K562 (cell line): ENCODE measurements around the gene NMT1. TPM values are rescaled to one million over a fixed set of nuclear protein-coding genes. Genes with fewer than 3 reads are reported as not detected.

Source experiments
- ATAC-seq: fragments of 200-7000 bp; cut with Tn5 transposase; 3 replicates; pipeline ENCODE4 v1.9.1; 2020; ENCODE audit warnings: moderate library complexity
- BruUV-seq: library from RNA; stranded (reverse); fragments of 400-500 nt; replicated peaks from 2 replicates; lab custom pipeline; 2021; lab: Mats Ljungman, UMichigan
- CTCF ChIA-PET: fragments of 300-600 bp; formaldehyde crosslinking; extraction: SDS; loops from one replicate; lab custom pipeline; 2021; ENCODE audit warnings: low intra/inter-chr PET ratio; lab: Yijun Ruan, JAX
- POLR2A ChIA-PET: fragments of 300-600, 350-650 bp; sonication (Branson Sonifier 250); formaldehyde crosslinking; extraction: SDS; loops from one replicate; lab custom pipeline; 2021; ENCODE audit warnings: antibody characterized with exemption, inconsistent platforms; lab: Yijun Ruan, JAX
- DNase-seq, 4 experiments: peaks; one replicate each; pipeline versions ENCODE4 v3.0.0 to v3.0.0-alpha.2; 2011 to 2018; ENCODE audit warnings: low spot score in 3 of 4, mixed read lengths in 3 of 4; ENCODE audit errors: extremely low read depth in 1 of 4
- FAIRE-seq: peaks from 2 replicates; lab custom pipeline; 2011; peaks lifted over from hg19 to GRCh38; lab: Jason Lieb, UNC
- H2AFZ ChIP-seq: 2 replicates; pipeline ENCODE4 v1.6.0; 2011; ENCODE audit warnings: low read depth, low read length, control low read depth, inconsistent platforms
- H3K27ac ChIP-seq: fragments of 200-600 bp; 3 replicates; pipeline ENCODE4 v1.8.0; 2011; ENCODE audit warnings: low read depth, mild to moderate bottlenecking, control low read depth, inconsistent platforms, low read length, moderate library complexity, mixed read lengths; ENCODE audit errors: extremely low read depth
- H3K27me3 ChIP-seq, 2 experiments: fragments of 300-600 bp in 1 of 2; 2 replicates in 1 of 2; 3 replicates in 1 of 2; pipeline versions ENCODE4 v1.6.0 to v1.8.0; 2011; ENCODE audit warnings: inconsistent platforms in 2 of 2, low read length in 2 of 2, mild to moderate bottlenecking in 1 of 2, mixed read lengths in 1 of 2, moderate library complexity in 1 of 2; ENCODE audit not compliant: control insufficient read depth in 2 of 2, insufficient read depth in 2 of 2
- H3K36me3 ChIP-seq: fragments of 300-600 bp; 3 replicates; pipeline ENCODE4 v1.8.0; 2011; ENCODE audit warnings: mild to moderate bottlenecking, low read length, inconsistent platforms; ENCODE audit not compliant: control insufficient read depth, insufficient read depth
- H3K4me1 ChIP-seq, 2 experiments: fragments of 200-600 bp in 1 of 2; replicated peaks in 1 of 2; 2 replicates in 1 of 2; 3 replicates in 1 of 2; pipeline versions ENCODE4 v1.5.1 to v1.8.0; 2011; ENCODE audit warnings: inconsistent platforms in 2 of 2, low read length in 2 of 2, mild to moderate bottlenecking in 1 of 2, mixed read lengths in 1 of 2, moderate library complexity in 1 of 2; ENCODE audit not compliant: control insufficient read depth in 2 of 2, insufficient read depth in 2 of 2
- H3K4me2 ChIP-seq: 2 replicates; pipeline ENCODE4 v1.6.1; 2011; ENCODE audit warnings: low read length, control low read depth, inconsistent platforms, mixed read lengths; ENCODE audit not compliant: insufficient read depth
- H3K4me3 ChIP-seq: fragments of 200-600 bp; sonication (generic), shearing (Covaris generic); 2 replicates; pipeline ENCODE4 v1.5.1; 2016; ENCODE audit warnings: control low read depth, inconsistent platforms
- H3K79me2 ChIP-seq: fragments of 200-600 bp; 3 replicates; pipeline ENCODE4 v1.8.0; 2011; ENCODE audit warnings: low read length, inconsistent platforms; ENCODE audit not compliant: control insufficient read depth, insufficient read depth
- H3K9ac ChIP-seq, 2 experiments: 2 replicates each; pipeline versions ENCODE4 v1.6.0 to v1.6.1; 2011; ENCODE audit warnings: low read depth in 2 of 2, low read length in 2 of 2, control low read depth in 1 of 2, inconsistent platforms in 1 of 2, mild to moderate bottlenecking in 1 of 2, mixed read lengths in 1 of 2; ENCODE audit not compliant: insufficient read depth in 1 of 2
- H3K9me1 ChIP-seq: one replicate; pipeline ENCODE4 v1.6.0; 2011; ENCODE audit warnings: inconsistent platforms, mild to moderate bottlenecking, low read length, moderate library complexity; ENCODE audit not compliant: control insufficient read depth, insufficient read depth
- H3K9me3 ChIP-seq: replicated peaks from 2 replicates; pipeline ENCODE4 v1.5.1; 2011; ENCODE audit warnings: low read depth, low read length, inconsistent platforms; ENCODE audit not compliant: control insufficient read depth, insufficient read depth
- H4K20me1 ChIP-seq: replicated peaks from 2 replicates; pipeline ENCODE4 v1.6.1; 2011; ENCODE audit warnings: low read length, inconsistent platforms, mixed read lengths; ENCODE audit not compliant: control insufficient read depth, insufficient read depth
- CHCHD3 ChIP-seq: fragments of 250-450 bp; sonication (Bioruptor Pico); IDR thresholded peaks from 2 replicates; pipeline ENCODE4 v2.1.2; 2022; ENCODE audit warnings: mild to moderate bottlenecking
- ERF ChIP-seq: fragments of 450-650 bp; formaldehyde crosslinking; IDR thresholded peaks from 2 replicates; pipeline ENCODE4 v1.4.0; 2020; ENCODE audit warnings: mild to moderate bottlenecking, mixed read lengths
- ESRRA ChIP-seq: fragments of 450-650 bp; IDR thresholded peaks from 2 replicates; pipeline ENCODE4 v1.6.1; 2014; ENCODE audit warnings: low read depth, mild to moderate bottlenecking, moderate library complexity, borderline replicate concordance
- ETV1 ChIP-seq: fragments of 450-650 bp; conservative IDR thresholded peaks from 2 replicates; pipeline ENCODE4 v1.6.1; 2016; ENCODE audit warnings: missing genetic modification characterization, control low read depth, low read depth, missing compliant biosample characterization
- GMEB1 ChIP-seq: fragments of 250-450 bp; sonication (Bioruptor Pico); IDR thresholded peaks from 2 replicates; pipeline ENCODE4 v1.4.0; 2020; ENCODE audit warnings: mild to moderate bottlenecking
- GTF2B ChIP-seq: IDR thresholded peaks from 2 replicates; pipeline ENCODE4 v1.6.1; 2011; ENCODE audit not compliant: insufficient read length; ENCODE audit errors: extremely low read depth
- HDAC8 ChIP-seq: fragments of 450-650 bp; IDR thresholded peaks from 2 replicates; pipeline ENCODE4 v1.6.1; 2016; ENCODE audit warnings: mild to moderate bottlenecking, missing genetic modification characterization, moderate library complexity, missing compliant biosample characterization
- KDM5B ChIP-seq: fragments of 200-600 bp; sonication (generic); IDR thresholded peaks from 2 replicates; pipeline ENCODE4 v1.6.1; 2012; ENCODE audit warnings: low read depth, mild to moderate bottlenecking, moderate library complexity, low read length, control low read depth, inconsistent platforms; ENCODE audit not compliant: insufficient replicate concordance
- L3MBTL2 ChIP-seq: fragments of 450-650 bp; IDR thresholded peaks from 2 replicates; pipeline ENCODE4 v1.6.1; 2016; ENCODE audit warnings: mild to moderate bottlenecking, moderate library complexity
- MCM3 ChIP-seq: fragments of 450-650 bp; IDR thresholded peaks from 2 replicates; pipeline ENCODE4 v1.6.1; 2016
- POLR2AphosphoS5 ChIP-seq: IDR thresholded peaks from 2 replicates; pipeline ENCODE4 v1.6.1; 2011; ENCODE audit warnings: mild to moderate bottlenecking, low read depth, low read length, moderate library complexity; ENCODE audit not compliant: control insufficient read depth, insufficient read depth
- RB1 ChIP-seq: fragments of 450-650 bp; IDR thresholded peaks from 2 replicates; pipeline ENCODE4 v1.6.1; 2017; ENCODE audit warnings: low read depth, mild to moderate bottlenecking
- RBM17 ChIP-seq: fragments of 200-400 bp; formaldehyde crosslinking; IDR thresholded peaks from 2 replicates; pipeline ENCODE4 v1.6.1; 2017; ENCODE audit warnings: low read depth, mild to moderate bottlenecking, low read length, borderline replicate concordance
- SMAD4 ChIP-seq: fragments of 250-450 bp; sonication (Bioruptor Pico); conservative IDR thresholded peaks from 2 replicates; pipeline ENCODE4 v1.8.0; 2021; ENCODE audit warnings: inconsistent platforms, mild to moderate bottlenecking, moderate library complexity
- TSHZ1 ChIP-seq: fragments of 250-450 bp; sonication (Bioruptor Pico); IDR thresholded peaks from 2 replicates; pipeline ENCODE4 v1.4.0; 2020; ENCODE audit warnings: mild to moderate bottlenecking, moderate library complexity
- ZNF507 ChIP-seq: conservative IDR thresholded peaks from 2 replicates; pipeline ENCODE4 v1.6.1; 2017; ENCODE audit warnings: missing genetic modification characterization, missing compliant biosample characterization
- ZNF696 ChIP-seq: fragments of 250-450 bp; sonication (Bioruptor Pico); conservative IDR thresholded peaks from 2 replicates; pipeline ENCODE4 v1.4.0; 2020; ENCODE audit warnings: mild to moderate bottlenecking, moderate library complexity
- WGBS: fragments of 100-300 bp; shearing (Covaris generic); methylation state at CpG from one replicate; pipeline ENCODE4 v1.1.6; 2016; ENCODE audit warnings: low coverage, mixed read lengths; ENCODE audit not compliant: insufficient coverage; ENCODE audit errors: missing lambda C conversion rate; 5-methylcytosine and 5-hydroxymethylcytosine counted together
- in situ Hi-C: fragments of 300-500 bp; cut with MboI; formaldehyde crosslinking; loops from 4 replicates; pipeline ENCODE4 v1.15.0; 2018; ENCODE audit warnings: inconsistent platforms, mixed read lengths
- intact Hi-C: fragments of 100-400 bp; cut with micrococcal nuclease; formaldehyde crosslinking; loops from 2 replicates; pipeline ENCODE4 v1.14.2; 2022
- polyA plus RNA-seq, 8 experiments: library from polyadenylated mRNA; depleted of rRNA in 4 of 8; stranded (reverse) in 5 of 8; unstranded in 3 of 8; fragments of >200 nt; fragmentation: Nextera tagmentation in 2 of 8; fragmentation: Illumina TruSeq in 1 of 8; extraction: Ambion mirVana in 2 of 8; extraction: Trizol in 1 of 8; gene quantifications; 2 replicates each; pipeline versions ENCODE4 v1.2.1 to v1.2.3, GENCODE V29; 2011 to 2014; ENCODE audit warnings: inconsistent platforms in 1 of 8, missing spikeins in 1 of 8
- total RNA-seq, 7 experiments: library from RNA; depleted of rRNA in 6 of 7; stranded (reverse); fragments of >200 nt in 6 of 7; fragmentation: Illumina TruSeq in 2 of 7; extraction: Trizol in 2 of 7; gene quantifications; 2 replicates each; pipeline versions ENCODE4 v1.2.1 to v1.2.3, GENCODE V29; 2011 to 2021; ENCODE audit warnings: low replicate concordance in 1 of 7

The NMT1 gene
- total and polyA plus RNA-seq, 9 of the 15 experiments (the other 6 are each of a cell fraction or from before 2014, with no cell fraction given), result 86.7 to 569 (median 213) TPM

GRCh38 chr17:45051060-45051719, 9.9 kb upstream of the NMT1 start, which contains the start of gene DCAKD:
TSS of gene DCAKD (minus strand) at chr17:45051632. CDS start at chr17:45034885, 16,747 bp downstream.
- intact Hi-C loops (no loop called here), in situ Hi-C loops (no loop called here)
- H3K4me2 ChIP-seq, result peak within 1 kb of the TSS; percentile 91
- H3K9ac ChIP-seq, result peak within 1 kb of the TSS; percentile 91 to 93
- H3K36me3 ChIP-seq, result peaks cover 15% of the 10 kb centered on the region; the same call in 1 of the 3 replicates
- ChIA-PET POLR2A (interaction anchor here (0.6 to 5.0 kb wide), 8 partner anchors 11 to 101 kb away, joined by 3 to 47 read pairs (median 4); partner anchors contain the start of genes HEXIM1 and NMT1), CTCF (no interaction called here)
- H2AFZ ChIP-seq, result peak within 1 kb of the TSS; percentile 73
- no TSS peak for BruUV-seq
- ATAC-seq (peak; percentile 99), FAIRE-seq (peak; percentile 72), DNase-seq (peak; percentile 89 to 96 (median 90))
- H3K9me3 ChIP-seq, result no peaks in the 10 kb centered on the region
- peaks cover 55% of the 10 kb centered on the region for H3K79me2 ChIP-seq
- 2% methylated on average over 40 of the region's 56 CpGs for WGBS
- H3K27ac ChIP-seq, result peak within 1 kb of the TSS; percentile 87
- peak within 1 kb of the TSS; percentile 61 for H3K4me3 ChIP-seq
- peaks cover 17 to 20% of the 10 kb centered on the region in 2 experiments for H3K4me1 ChIP-seq
- no peaks in the 10 kb centered on the region; the same call in 1 of the 2 replicates for H4K20me1 ChIP-seq
- no peaks in the 10 kb centered on the region for H3K27me3 ChIP-seq
- H3K9me1 ChIP-seq, result no peaks in the 10 kb centered on the region
- peak; percentile 98 for TF ChIP-seq ESRRA
- peak; percentile 79 for TF ChIP-seq SMAD4
- TF ChIP-seq TSHZ1 (CRISPR knock-in tag), result no peak
- no peak for TF ChIP-seq RBM17
- peak; percentile 73 for TF ChIP-seq KDM5B
- peak; percentile 85 for TF ChIP-seq GMEB1
- TF ChIP-seq MCM3, result no peak
- TF ChIP-seq ETV1 (tag), result no peak
- no peak for TF ChIP-seq ERF (CRISPR knock-in tag)
- TF ChIP-seq L3MBTL2, result peak; percentile 79
- no peak for TF ChIP-seq GTF2B
- TF ChIP-seq POLR2AphosphoS5, result peak; percentile 56
- TF ChIP-seq HDAC8 (tag), result no peak
- TF ChIP-seq ZNF696 (CRISPR knock-in tag), result no peak
- peak; percentile 86 for TF ChIP-seq RB1
- TF ChIP-seq ZNF507, result no peak
- TF ChIP-seq CHCHD3, result no peak
